ENCODE measurements around the gene USP30.

- no peak for TF ChIP-seq CTCF (IDR thresholded peaks at IDR 0.05; ENCODE audit: borderline replicate concordance, extremely low read depth, low read length, poor library complexity, severe bottlenecking)
- no peak for TF ChIP-seq EZH2 (IDR thresholded peaks at IDR 0.05; ENCODE audit: borderline replicate concordance, low read depth, low read length, severe bottlenecking)
Measured at GRCh38 chr12:109054520-109054919, 2.1 kb downstream of the USP30 start.
